ENCODE data around the gene UBA3. TPM values are rescaled to one million over a fixed set of nuclear protein-coding genes. Genes with fewer than 3 reads are reported as not detected.

The UBA3 gene
- total RNA-seq: 115 TPM

GRCh38 chr3:69080233-69080920 lies at the start of gene UBA3:
Gene UBA3 (minus strand): TSS chr3:69080365. CDS start chr3:69080353, 12 bp downstream.

GRCh38 chr3:69122403-69122802 lies 42.2 kb upstream of the UBA3 start, which contains the start of gene LMOD3:
Gene LMOD3 (minus strand): TSS chr3:69122595. CDS start chr3:69122386, 209 bp downstream.

GRCh38 chr3:69084326-69085167 lies 4.4 kb upstream of the UBA3 start, which contains the start of gene ARL6IP5:
Gene ARL6IP5 (plus strand): TSS chr3:69084937. CDS start chr3:69085048, 111 bp downstream.

GRCh38 chr3:69051756-69052471 lies 28.3 kb downstream of the UBA3 start, which contains the start of gene TMF1:
Gene TMF1 (minus strand): TSS chr3:69052333. CDS start chr3:69052086, 247 bp downstream.

GRCh38 chr3:69013253-69014021 lies 66.7 kb downstream of the UBA3 start, which contains the start of gene EOGT:
Gene EOGT (minus strand): TSS chr3:69013684. CDS start chr3:69009846, 3,838 bp downstream.

Other genes starting within 250 kb of the UBA3 start
- 56.4 TPM for gene TAFA4, start 147.8 kb downstream of the UBA3 start, total RNA-seq
- 88.0 TPM for gene EOGT, start 66.7 kb downstream of the UBA3 start, total RNA-seq
- 73.2 TPM for gene TMF1, start 28.0 kb downstream of the UBA3 start, total RNA-seq
- gene ARL6IP5, start 4.6 kb upstream of the UBA3 start, total RNA-seq: 98.8 TPM
- 7.1 TPM for gene LMOD3, start 42.2 kb upstream of the UBA3 start, total RNA-seq